ENCODE data around the gene CORO2A. TPM values are rescaled to one million over a fixed set of nuclear protein-coding genes. Genes with fewer than 3 reads are reported as not detected.

The CORO2A gene
- total and polyA plus RNA-seq, 2 of the 8 experiments (the other 6 are each of a cell fraction or from before 2014, with no cell fraction given), result 13.7 to 27.9 TPM

- no peak for FAIRE-seq
- no peaks in the 10 kb centered on the region for H3K23me2 ChIP-seq (ENCODE audit: low read depth, low read length)
- H2BK12ac ChIP-seq (ENCODE audit: low read depth, low read length), result no peak overlapping the region
- POLR2A ChIA-PET (ENCODE audit: partially characterized antibody), result no interaction called here
- H3K79me2 ChIP-seq (ENCODE audit: control insufficient read depth in 1 of 2, insufficient read depth in 2 of 2, low read length in 2 of 2), result no peaks in the 10 kb centered on the region
- H3K4me2 ChIP-seq (ENCODE audit: insufficient read depth in 1 of 2, low read depth in 2 of 2, low read length in 2 of 2), result no peak overlapping the region
- H3K79me1 ChIP-seq (ENCODE audit: low read depth, low read length), result no peaks in the 10 kb centered on the region; the same call in 1 of the 2 replicates
- no peaks in the 10 kb centered on the region for H3K9me3 ChIP-seq (ENCODE audit: insufficient read depth in 2 of 2, low read depth in 1 of 2, low read length in 1 of 2)
- no peak overlapping the region for H4K8ac ChIP-seq (ENCODE audit: extremely low read depth, insufficient read depth, low read length)
- H3K9ac ChIP-seq (replicated peaks in 1 of 4; ENCODE audit: extremely low read depth in 1 of 4, low read depth in 3 of 4, low read length in 3 of 4), result no peak overlapping the region
- no peak overlapping the region for H2BK15ac ChIP-seq (ENCODE audit: low read length)
- no peak overlapping the region for H3K14ac ChIP-seq (ENCODE audit: insufficient read length)
- CTCF ChIA-PET (ENCODE audit: partially characterized antibody), result interaction anchor here (0.8 to 1.6 kb wide), 10 partner anchors 9 to 422 kb away, joined by 3 to 5 read pairs (median 3); no protein-coding TSS in a partner anchor
- no peak overlapping the region for H2BK20ac ChIP-seq (ENCODE audit: low read length)
- no peak overlapping the region for H2AFZ ChIP-seq (ENCODE audit: low read length)
- peaks cover 0 to 1% of the 10 kb centered on the region in 2 experiments for H4K20me1 ChIP-seq (replicated peaks in 1 of 2; ENCODE audit: control insufficient read depth in 1 of 2, insufficient read depth in 2 of 2, low read length in 2 of 2)
- H3K4ac ChIP-seq (replicated peaks; ENCODE audit: insufficient read length, low read depth, low read length), result no peak overlapping the region
- no peaks in the 10 kb centered on the region for H3K36me3 ChIP-seq (ENCODE audit: control insufficient read depth in 2 of 4, insufficient read depth in 4 of 4, low read length in 3 of 4)
- no peak overlapping the region for H2AK5ac ChIP-seq (ENCODE audit: low read depth, low read length)
- H2BK5ac ChIP-seq (ENCODE audit: low read depth, low read length), result no peak overlapping the region
- no peak overlapping the region for H4K91ac ChIP-seq (replicated peaks; ENCODE audit: insufficient read length, low read length)
- DNase-seq (ENCODE audit: low read depth in 1 of 2, low spot score in 2 of 2), result no peak
- no peaks in the 10 kb centered on the region for H3K27me3 ChIP-seq (replicated peaks in 1 of 4; ENCODE audit: control insufficient read depth in 3 of 4, extremely low read depth in 1 of 4, insufficient read depth in 3 of 4, low read length in 3 of 4)
- 100% methylated on average over 2 of the region's 2 CpGs; no CpG with 5 or more reads in 1 of the 2 experiments for WGBS, 2 experiments (ENCODE audit: extremely low coverage in 1 of 2, insufficient coverage in 1 of 2, insufficient read length in 1 of 2, insufficient replicate concordance in 2 of 2, low coverage in 1 of 2, low lambda C conversion rate in 2 of 2, missing lambda C conversion rate in 1 of 2)
- no peak overlapping the region for H2BK120ac ChIP-seq (replicated peaks; ENCODE audit: low read depth, low read length)
- no peak overlapping the region for H3K23ac ChIP-seq (ENCODE audit: insufficient read length)
- H4K5ac ChIP-seq (ENCODE audit: insufficient read length, low read depth, low read length), result no peak overlapping the region
- H3K18ac ChIP-seq (ENCODE audit: extremely low read depth, low read length), result no peak overlapping the region
- peaks cover 0 to 3% (median 0%) of the 10 kb centered on the region in 4 experiments; a peak in 2 of 7 replicates for H3K4me1 ChIP-seq (replicated peaks in 1 of 4; ENCODE audit: control insufficient read depth in 3 of 4, insufficient read depth in 4 of 4, low read length in 3 of 4)
- no peak overlapping the region for H3K27ac ChIP-seq (ENCODE audit: low read depth, low read length)
- H3K4me3 ChIP-seq (ENCODE audit: extremely low read depth in 1 of 4, insufficient read depth in 2 of 4, low read depth in 3 of 4, low read length in 4 of 4), result no peak overlapping the region
- H3K56ac ChIP-seq (replicated peaks; ENCODE audit: insufficient read length, low read depth, low read length), result no peak overlapping the region
- no peak for TF ChIP-seq CTBP2 (IDR thresholded peaks at IDR 0.05; ENCODE audit: borderline replicate concordance, insufficient read depth, insufficient read length, low read length)
- no peak for TF ChIP-seq KDM4A (IDR thresholded peaks at IDR 0.05; ENCODE audit: low read depth, low read length, severe bottlenecking)
- no peak for TF ChIP-seq TAF1 (IDR thresholded peaks at IDR 0.05; ENCODE audit: low read depth, low read length)
- TF ChIP-seq PHF8 (conservative IDR thresholded peaks at IDR 0.05; ENCODE audit: low read depth, low read length), result no peak
- no peak for TF ChIP-seq RFX5 (IDR thresholded peaks at IDR 0.05; ENCODE audit: borderline replicate concordance, low read depth, low read length)
- TF ChIP-seq HDAC2 (IDR thresholded peaks at IDR 0.05; ENCODE audit: borderline replicate concordance in 1 of 2, low read depth in 2 of 2, low read length in 2 of 2), result no peak
- no peak for TF ChIP-seq BRCA1 (IDR thresholded peaks at IDR 0.05; ENCODE audit: low read depth, low read length)
- no peak for TF ChIP-seq TEAD4 (IDR thresholded peaks at IDR 0.05; ENCODE audit: low read depth, low read length)
- no peak for TF ChIP-seq TCF12 (IDR thresholded peaks at IDR 0.05; ENCODE audit: low read depth, low read length)
- TF ChIP-seq GABPA (IDR thresholded peaks at IDR 0.05; ENCODE audit: borderline replicate concordance, insufficient read depth, low read length), result no peak
- TF ChIP-seq RXRA (IDR thresholded peaks at IDR 0.05; ENCODE audit: insufficient read depth, low read depth, low read length), result no peak
- TF ChIP-seq E2F6 (IDR thresholded peaks at IDR 0.05), result no peak
- no peak for TF ChIP-seq EP300 (IDR thresholded peaks at IDR 0.05; ENCODE audit: borderline replicate concordance in 1 of 2, low read depth in 2 of 2, low read length in 2 of 2)
These were observed 44.0 kb downstream of the CORO2A start for GRCh38 chr9:98148486-98148885.
